DMS79 (cell line): ENCODE measurements around the gene SCO2.

Experiments
- DNase-seq: peaks from one replicate; lab custom pipeline; 2025; lab: John Stamatoyannopoulos, UW

The SCO2 gene

DNA sequence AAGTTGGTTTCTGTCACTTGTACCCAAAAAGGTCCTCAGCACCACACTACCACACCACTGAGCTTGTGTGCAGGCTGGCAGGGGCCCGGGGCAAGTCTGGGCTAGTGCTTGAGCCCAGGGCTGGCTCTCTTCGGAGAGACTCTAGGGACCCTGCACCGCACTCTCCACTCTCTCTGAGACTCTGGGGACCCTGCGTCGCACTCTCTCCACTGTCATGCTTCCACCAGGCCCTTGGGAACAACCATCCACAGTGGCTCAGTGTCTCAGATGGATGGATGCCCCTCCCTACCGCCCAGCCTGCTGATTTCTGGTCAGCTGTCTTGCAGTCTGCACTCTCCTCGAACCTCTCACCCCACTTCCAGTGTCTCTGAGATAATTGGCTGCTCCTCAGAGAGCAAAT, 48.5 kb downstream of the SCO2 start:
- DNase-seq = peak; percentile 27

DNA sequence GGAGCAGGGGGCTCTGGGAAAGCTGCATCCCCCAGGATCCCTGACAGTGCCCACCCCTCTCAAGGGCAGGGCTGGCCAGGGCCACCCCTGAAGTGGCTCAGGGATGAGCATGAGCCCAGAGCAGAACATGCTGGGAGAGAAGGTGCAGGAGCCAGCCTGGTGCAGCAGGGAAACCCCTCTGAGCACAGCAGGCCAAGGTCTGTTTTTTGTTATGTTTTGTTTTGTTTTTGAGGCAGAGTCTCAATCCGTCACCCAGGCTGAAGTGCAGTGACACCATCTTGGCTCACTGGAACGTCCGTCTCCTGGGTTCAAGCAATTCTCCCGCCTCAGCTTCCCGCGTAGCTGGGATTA, 49.8 kb downstream of the SCO2 start:
- DNase-seq = no peak

DNA sequence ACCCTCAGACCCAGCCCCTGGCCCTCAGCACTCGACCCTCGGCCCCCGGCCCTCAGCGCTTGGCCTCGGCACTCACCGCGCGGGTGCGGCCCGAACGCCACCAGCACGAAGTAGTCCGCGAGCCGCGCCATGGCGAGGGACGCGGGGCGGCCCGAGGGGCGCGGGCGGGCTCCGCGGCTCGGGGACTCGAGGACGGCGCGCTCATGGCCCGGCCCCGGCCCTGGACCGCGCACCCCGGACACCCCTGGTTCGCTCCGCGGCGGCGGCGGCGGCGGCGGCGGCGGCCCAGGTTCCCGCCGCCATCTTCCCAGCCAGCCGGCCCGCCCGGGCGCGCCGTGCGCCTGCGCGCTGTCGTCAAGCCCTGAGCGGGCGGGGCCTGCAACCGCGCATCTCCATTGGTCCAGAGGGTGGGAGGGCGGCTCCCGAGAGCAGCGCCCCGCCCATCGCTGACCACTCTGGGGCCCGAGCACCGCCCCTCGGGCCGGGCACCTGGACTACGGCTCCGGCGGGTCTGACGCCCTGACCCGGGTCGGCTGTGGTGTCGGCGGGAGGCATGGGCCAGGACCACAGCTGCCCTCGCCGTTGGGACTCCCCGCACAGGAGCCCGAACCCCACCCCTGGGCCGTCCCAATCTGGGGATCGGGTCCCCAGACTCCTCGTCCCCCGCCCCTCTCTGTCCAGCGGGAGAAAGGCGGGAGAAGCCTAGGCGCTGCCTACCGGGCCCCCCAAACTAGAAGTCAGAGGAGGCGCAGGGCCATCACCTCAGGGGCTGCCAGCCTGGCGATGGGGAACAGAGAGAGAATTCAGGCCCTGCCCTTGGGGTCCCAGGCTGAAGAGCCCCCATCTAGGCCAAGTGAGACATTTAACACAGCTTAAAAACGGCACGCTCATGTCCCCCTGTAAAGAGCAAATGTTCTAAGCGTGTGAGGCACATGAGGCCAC, 50.4 kb downstream of the SCO2 start, which contains the start of gene SBF1:
SBF1 (minus strand) TSS at position 326 of the 942 bp plus-strand sequence; CDS start at position 131, 195 bp downstream.
- DNase-seq = no peak

DNA sequence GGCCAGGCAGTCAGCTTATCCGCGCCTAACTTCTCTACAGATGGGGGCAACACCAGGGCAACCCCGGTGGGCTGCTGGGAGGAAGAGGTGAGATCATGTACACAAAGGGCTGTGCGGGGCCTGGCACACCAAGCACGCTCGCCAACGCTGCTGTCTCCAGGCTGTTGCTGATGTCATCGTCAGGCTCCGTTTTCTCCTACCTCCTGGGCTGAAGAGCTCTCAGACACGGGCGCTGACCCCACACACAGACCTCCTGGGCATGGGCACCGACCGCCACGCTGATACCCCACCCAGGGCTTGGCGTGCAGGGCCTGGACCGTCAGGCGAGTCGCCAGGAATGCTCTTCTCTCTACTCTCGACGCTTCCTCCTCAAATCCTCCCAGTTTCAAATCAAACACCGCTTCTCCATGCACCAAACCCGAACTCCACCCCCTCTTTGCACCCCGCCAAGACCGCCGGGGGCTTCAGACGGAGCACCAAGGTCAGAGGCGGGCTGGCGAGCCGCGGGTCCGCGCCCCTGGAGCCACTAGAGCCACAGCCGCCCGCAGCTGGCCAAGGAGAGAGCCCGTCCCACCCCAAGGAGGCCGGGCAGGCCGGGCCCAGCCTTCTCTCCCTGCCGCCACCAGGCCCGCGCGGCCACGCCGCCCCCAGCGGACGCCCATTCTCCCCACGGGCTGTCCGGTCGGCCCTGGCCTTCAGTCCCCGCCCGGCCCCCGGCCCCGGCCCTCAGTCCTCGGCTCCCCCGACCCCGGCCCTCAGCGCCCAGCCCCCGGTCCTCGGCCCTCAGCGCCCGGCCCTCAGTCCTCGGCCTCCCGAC, 51.3 kb downstream of the SCO2 start:
- no peak for DNase-seq
